HepG2 (cell line): Measurements from ENCODE around the gene TNFRSF11A.

ENCODE experiments used
- CBX2 ChIP-seq, 2 experiments: fragments of 200-600 bp in 1 of 2; sonication (generic); formaldehyde crosslinking in 1 of 2; IDR thresholded peaks; 2 replicates each; pipeline versions ENCODE4 v1.7.0 to v1.8.1; 2018 to 2022; ENCODE audit warnings: low read depth in 2 of 2, low read length in 1 of 2, mild to moderate bottlenecking in 1 of 2, missing genetic modification reagents in 1 of 2
- HDAC2 ChIP-seq: sonication (generic); formaldehyde crosslinking; IDR thresholded peaks from 2 replicates; pipeline ENCODE4 v1.4.0; 2020; ENCODE audit warnings: missing genetic modification reagents
- HNRNPH1 ChIP-seq: fragments of 200-400 bp; formaldehyde crosslinking; optimal IDR thresholded peaks from 2 replicates; pipeline ENCODE3; 2017; ENCODE audit warnings: mild to moderate bottlenecking, low read depth, low read length
- NFE2L2 ChIP-seq: fragments of 150-350 bp; IDR thresholded peaks from 2 replicates; pipeline ENCODE4 v1.6.1; 2014; ENCODE audit warnings: low read length
- RAD51 ChIP-seq: fragments of 450-650 bp; IDR thresholded peaks from 2 replicates; pipeline ENCODE4 v1.6.1; 2016; ENCODE audit warnings: borderline replicate concordance
- SIN3A ChIP-seq: IDR thresholded peaks from 2 replicates; pipeline ENCODE4 v1.6.1; 2011; ENCODE audit warnings: low read depth, mild to moderate bottlenecking, control low read depth, low read length, borderline replicate concordance
- SP4 ChIP-seq: sonication (generic); formaldehyde crosslinking; IDR thresholded peaks from 2 replicates; pipeline ENCODE4 v1.8.1; 2023; ENCODE audit warnings: mild to moderate bottlenecking, missing genetic modification reagents
- TF ChIP-seq, protein P1 (sequence below): sonication (generic); formaldehyde crosslinking; IDR thresholded peaks from 2 replicates; pipeline ENCODE4 v1.5.0; 2020; ENCODE audit warnings: mild to moderate bottlenecking, missing genetic modification reagents, moderate library complexity
- TF ChIP-seq, protein P2 (sequence below): sonication (generic); formaldehyde crosslinking; IDR thresholded peaks from 2 replicates; pipeline ENCODE4 v1.4.0; 2020; ENCODE audit warnings: missing genetic modification reagents
- TF ChIP-seq, protein P3 (sequence below): fragments of 450-650 bp; IDR thresholded peaks from 2 replicates; pipeline ENCODE4 v1.6.1; 2016

DNA sequence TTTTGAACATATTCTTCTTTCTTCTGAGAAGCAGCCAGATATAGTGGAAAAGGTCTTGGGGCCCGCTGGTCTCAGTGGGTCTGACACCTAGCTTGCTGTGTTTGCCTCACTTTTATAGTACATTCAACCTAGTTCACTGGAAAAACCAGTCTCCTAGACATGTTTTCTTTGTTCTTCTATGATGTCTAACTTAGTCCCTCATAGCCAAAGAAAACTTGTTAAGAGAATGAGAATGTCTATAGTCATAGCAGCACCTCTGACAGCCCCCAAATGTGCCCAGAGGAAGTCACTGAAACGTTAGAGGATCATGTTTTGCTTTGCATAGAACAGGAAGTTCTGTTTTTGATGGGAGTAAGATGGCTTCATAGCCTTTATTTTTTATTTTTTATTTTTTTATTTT is 40.3 kb downstream of the TNFRSF11A start:
- TF ChIP-seq HNRNPH1 (no peak), SIN3A (no peak), CBX2 (IDR thresholded peaks at IDR 0.05; ENCODE audit: low read depth, low read length) (no peak), CBX2 (CRISPR knock-in tag; IDR thresholded peaks at IDR 0.05; ENCODE audit: low read depth) (no peak), NFE2L2 (no peak), RAD51 (no peak), SP4 (CRISPR knock-in tag) (no peak), HDAC2 (CRISPR knock-in tag) (no peak)
- TF ChIP-seq, protein P1, sequence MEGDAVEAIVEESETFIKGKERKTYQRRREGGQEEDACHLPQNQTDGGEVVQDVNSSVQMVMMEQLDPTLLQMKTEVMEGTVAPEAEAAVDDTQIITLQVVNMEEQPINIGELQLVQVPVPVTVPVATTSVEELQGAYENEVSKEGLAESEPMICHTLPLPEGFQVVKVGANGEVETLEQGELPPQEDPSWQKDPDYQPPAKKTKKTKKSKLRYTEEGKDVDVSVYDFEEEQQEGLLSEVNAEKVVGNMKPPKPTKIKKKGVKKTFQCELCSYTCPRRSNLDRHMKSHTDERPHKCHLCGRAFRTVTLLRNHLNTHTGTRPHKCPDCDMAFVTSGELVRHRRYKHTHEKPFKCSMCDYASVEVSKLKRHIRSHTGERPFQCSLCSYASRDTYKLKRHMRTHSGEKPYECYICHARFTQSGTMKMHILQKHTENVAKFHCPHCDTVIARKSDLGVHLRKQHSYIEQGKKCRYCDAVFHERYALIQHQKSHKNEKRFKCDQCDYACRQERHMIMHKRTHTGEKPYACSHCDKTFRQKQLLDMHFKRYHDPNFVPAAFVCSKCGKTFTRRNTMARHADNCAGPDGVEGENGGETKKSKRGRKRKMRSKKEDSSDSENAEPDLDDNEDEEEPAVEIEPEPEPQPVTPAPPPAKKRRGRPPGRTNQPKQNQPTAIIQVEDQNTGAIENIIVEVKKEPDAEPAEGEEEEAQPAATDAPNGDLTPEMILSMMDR (CRISPR knock-in tag): no peak
- TF ChIP-seq, protein P2, sequence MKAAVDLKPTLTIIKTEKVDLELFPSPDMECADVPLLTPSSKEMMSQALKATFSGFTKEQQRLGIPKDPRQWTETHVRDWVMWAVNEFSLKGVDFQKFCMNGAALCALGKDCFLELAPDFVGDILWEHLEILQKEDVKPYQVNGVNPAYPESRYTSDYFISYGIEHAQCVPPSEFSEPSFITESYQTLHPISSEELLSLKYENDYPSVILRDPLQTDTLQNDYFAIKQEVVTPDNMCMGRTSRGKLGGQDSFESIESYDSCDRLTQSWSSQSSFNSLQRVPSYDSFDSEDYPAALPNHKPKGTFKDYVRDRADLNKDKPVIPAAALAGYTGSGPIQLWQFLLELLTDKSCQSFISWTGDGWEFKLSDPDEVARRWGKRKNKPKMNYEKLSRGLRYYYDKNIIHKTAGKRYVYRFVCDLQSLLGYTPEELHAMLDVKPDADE (CRISPR knock-in tag): no peak
- TF ChIP-seq, protein P3, sequence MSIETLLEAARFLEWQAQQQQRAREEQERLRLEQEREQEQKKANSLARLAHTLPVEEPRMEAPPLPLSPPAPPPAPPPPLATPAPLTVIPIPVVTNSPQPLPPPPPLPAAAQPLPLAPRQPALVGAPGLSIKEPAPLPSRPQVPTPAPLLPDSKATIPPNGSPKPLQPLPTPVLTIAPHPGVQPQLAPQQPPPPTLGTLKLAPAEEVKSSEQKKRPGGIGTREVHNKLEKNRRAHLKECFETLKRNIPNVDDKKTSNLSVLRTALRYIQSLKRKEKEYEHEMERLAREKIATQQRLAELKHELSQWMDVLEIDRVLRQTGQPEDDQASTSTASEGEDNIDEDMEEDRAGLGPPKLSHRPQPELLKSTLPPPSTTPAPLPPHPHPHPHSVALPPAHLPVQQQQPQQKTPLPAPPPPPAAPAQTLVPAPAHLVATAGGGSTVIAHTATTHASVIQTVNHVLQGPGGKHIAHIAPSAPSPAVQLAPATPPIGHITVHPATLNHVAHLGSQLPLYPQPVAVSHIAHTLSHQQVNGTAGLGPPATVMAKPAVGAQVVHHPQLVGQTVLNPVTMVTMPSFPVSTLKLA: no peak
